ENCODE measurements around the gene ADCK2.
"Not testable (repeated sequence)": the region's sequence is repeated elsewhere in the genome, so short reads cannot be mapped to it uniquely, and the experiment has no call there.

ADCK2 gene

GRCh38 chr7:140672382-140673062 lies at the start of gene ADCK2:
Gene ADCK2 (plus strand): TSS chr7:140672945. CDS start chr7:140673331, 386 bp downstream.
- Histone ChIP-seq H3K27me3 (ENCODE audit: insufficient read depth, low read length, poor library complexity, severe bottlenecking) (no peaks in the 10 kb centered on the region), H3K4me3 (ENCODE audit: low read length, poor library complexity, severe bottlenecking) (peak within 1 kb of the TSS; percentile 74), H3K9ac (ENCODE audit: low read depth, low read length, poor library complexity, severe bottlenecking) (peak within 1 kb of the TSS; percentile 74), H3K36me3 (ENCODE audit: insufficient read depth, low read length) (no peaks in the 10 kb centered on the region), H3K79me2 (ENCODE audit: insufficient read depth, low read length) (peaks cover 31% of the 10 kb centered on the region), H3K4me2 (ENCODE audit: low read depth, low read length, poor library complexity, severe bottlenecking) (peak within 1 kb of the TSS; percentile 97), H3K9me2 (replicated peaks; ENCODE audit: low read depth, low read length) (no peaks in the 10 kb centered on the region), H3K9me3 (ENCODE audit: insufficient read depth, low read depth, low read length) (no peaks in the 10 kb centered on the region), H3F3A (ENCODE audit: low read depth) (no peaks in the 10 kb centered on the region), H3K4me1 (ENCODE audit: insufficient read depth, low read length, poor library complexity, severe bottlenecking) (peaks cover 39% of the 10 kb centered on the region), H2AFZ (ENCODE audit: low read length) (peak within 1 kb of the TSS; percentile 94), H4K20me1 (ENCODE audit: insufficient read depth, low read length, poor library complexity, severe bottlenecking) (peaks cover 8% of the 10 kb centered on the region)
- TF ChIP-seq CTCF (conservative IDR thresholded peaks at IDR 0.05; ENCODE audit: low read length) = no peak
- no peak for TF ChIP-seq EZH2phosphoT487 (IDR thresholded peaks at IDR 0.05; ENCODE audit: borderline replicate concordance)

- H3F3A ChIP-seq (ENCODE audit: low read depth) = no peaks in the 10 kb centered on the region
- H3K9me2 ChIP-seq (replicated peaks; ENCODE audit: low read depth, low read length) = no peaks in the 10 kb centered on the region
- H2AFZ ChIP-seq (ENCODE audit: low read length) = no peak overlapping the region; the same call in 1 of the 2 replicates
- H3K9me3 ChIP-seq (ENCODE audit: insufficient read depth, low read depth, low read length) = no peaks in the 10 kb centered on the region
- no peak overlapping the region for H3K4me2 ChIP-seq (ENCODE audit: low read depth, low read length, poor library complexity, severe bottlenecking)
- no peak overlapping the region for H3K4me3 ChIP-seq (ENCODE audit: low read length, poor library complexity, severe bottlenecking)
- no peaks in the 10 kb centered on the region for H3K27me3 ChIP-seq (ENCODE audit: insufficient read depth, low read length, poor library complexity, severe bottlenecking)
- H3K9ac ChIP-seq (ENCODE audit: low read depth, low read length, poor library complexity, severe bottlenecking) = no peak overlapping the region
- H3K79me2 ChIP-seq (ENCODE audit: insufficient read depth, low read length) = no peaks in the 10 kb centered on the region
- H4K20me1 ChIP-seq (ENCODE audit: insufficient read depth, low read length, poor library complexity, severe bottlenecking) = no peaks in the 10 kb centered on the region
- TF ChIP-seq EZH2phosphoT487 (IDR thresholded peaks at IDR 0.05; ENCODE audit: borderline replicate concordance) = no peak
- no peak for TF ChIP-seq CTCF (conservative IDR thresholded peaks at IDR 0.05; ENCODE audit: low read length)
- no peaks in the 10 kb centered on the region for H3K4me1 ChIP-seq (ENCODE audit: insufficient read depth, low read length, poor library complexity, severe bottlenecking)
- no peaks in the 10 kb centered on the region for H3K36me3 ChIP-seq (ENCODE audit: insufficient read depth, low read length)
Observed at GRCh38 chr7:140623980-140624379, 48.8 kb upstream of the ADCK2 start.

GRCh38 chr7:140624392-140625191 lies 48.2 kb upstream of the ADCK2 start:
- no peaks in the 10 kb centered on the region for H3K79me2 ChIP-seq (ENCODE audit: insufficient read depth, low read length)
- no peaks in the 10 kb centered on the region for H3K36me3 ChIP-seq (ENCODE audit: insufficient read depth, low read length)
- H3K4me3 ChIP-seq (ENCODE audit: low read length, poor library complexity, severe bottlenecking) = no peak overlapping the region
- H3F3A ChIP-seq (ENCODE audit: low read depth) = no peaks in the 10 kb centered on the region
- no peak overlapping the region for H3K9ac ChIP-seq (ENCODE audit: low read depth, low read length, poor library complexity, severe bottlenecking)
- H3K4me2 ChIP-seq (ENCODE audit: low read depth, low read length, poor library complexity, severe bottlenecking) = no peak overlapping the region
- H3K9me3 ChIP-seq (ENCODE audit: insufficient read depth, low read depth, low read length) = no peaks in the 10 kb centered on the region
- H3K4me1 ChIP-seq (ENCODE audit: insufficient read depth, low read length, poor library complexity, severe bottlenecking) = no peaks in the 10 kb centered on the region
- TF ChIP-seq CTCF (conservative IDR thresholded peaks at IDR 0.05; ENCODE audit: low read length) (no peak), EZH2phosphoT487 (IDR thresholded peaks at IDR 0.05; ENCODE audit: borderline replicate concordance) (no peak)
- H2AFZ ChIP-seq (ENCODE audit: low read length) = no peak overlapping the region; the same call in 1 of the 2 replicates
- H3K27me3 ChIP-seq (ENCODE audit: insufficient read depth, low read length, poor library complexity, severe bottlenecking) = no peaks in the 10 kb centered on the region
- no peaks in the 10 kb centered on the region for H3K9me2 ChIP-seq (replicated peaks; ENCODE audit: low read depth, low read length)
- no peaks in the 10 kb centered on the region for H4K20me1 ChIP-seq (ENCODE audit: insufficient read depth, low read length, poor library complexity, severe bottlenecking)

- not testable (repeated sequence) for H2AFZ ChIP-seq (ENCODE audit: low read length); H3K4me3 ChIP-seq (ENCODE audit: low read length, poor library complexity, severe bottlenecking); H3K36me3 ChIP-seq (ENCODE audit: insufficient read depth, low read length); H3F3A ChIP-seq (ENCODE audit: low read depth); H3K9ac ChIP-seq (ENCODE audit: low read depth, low read length, poor library complexity, severe bottlenecking); H3K4me1 ChIP-seq (ENCODE audit: insufficient read depth, low read length, poor library complexity, severe bottlenecking); H3K4me2 ChIP-seq (ENCODE audit: low read depth, low read length, poor library complexity, severe bottlenecking); H3K27me3 ChIP-seq (ENCODE audit: insufficient read depth, low read length, poor library complexity, severe bottlenecking); H3K79me2 ChIP-seq (ENCODE audit: insufficient read depth, low read length); H4K20me1 ChIP-seq (ENCODE audit: insufficient read depth, low read length, poor library complexity, severe bottlenecking); H3K9me2 ChIP-seq (replicated peaks; ENCODE audit: low read depth, low read length); H3K9me3 ChIP-seq (ENCODE audit: insufficient read depth, low read depth, low read length)
Observed at GRCh38 chr7:140625192-140625558, 47.6 kb upstream of the ADCK2 start.

Data from Loucy (cell line).